GM12878 (cell line): ENCODE results near the gene RASSF4. TPM values are rescaled to one million over a fixed set of nuclear protein-coding genes. Genes with fewer than 3 reads are reported as not detected.

Source experiments
- ATAC-seq: fragments of 200-7000 bp; cut with Tn5 transposase; 3 replicates; pipeline ENCODE4 v1.9.1; 2020; ENCODE audit warnings: mild to moderate bottlenecking, moderate library complexity
- BruUV-seq: library from RNA; stranded (reverse); fragments of 400-500 nt; replicated peaks from 2 replicates; lab custom pipeline; 2021; lab: Mats Ljungman, UMichigan
- CTCF ChIA-PET: fragments of 300-600 bp; sonication (Branson Sonifier 250); formaldehyde crosslinking; extraction: SDS; loops from one replicate; lab custom pipeline; 2021; ENCODE audit warnings: inconsistent platforms; lab: Yijun Ruan, JAX
- POLR2A ChIA-PET: fragments of 350-600 bp; formaldehyde crosslinking; extraction: SDS; loops from one replicate; lab custom pipeline; 2021; ENCODE audit warnings: inconsistent platforms; lab: Charles Lee
- RAD21 ChIA-PET: fragments of 300-600 bp; sonication (Branson Sonifier 250); formaldehyde crosslinking; loops from one replicate; lab custom pipeline; 2023; ENCODE audit warnings: antibody characterized with exemption; ENCODE audit not compliant: unreplicated experiment; lab: Charles Lee
- SMC1A ChIA-PET: fragments of 300-600 bp; sonication (Branson Sonifier 250); formaldehyde crosslinking; loops from one replicate; lab custom pipeline; 2023; ENCODE audit not compliant: unreplicated experiment, uncharacterized antibody; lab: Charles Lee
- DNase-seq: peaks from one replicate; pipeline ENCODE4 v3.0.0-alpha.2; 2011; ENCODE audit warnings: low read depth, low spot score
- FAIRE-seq: peaks from 3 replicates; lab custom pipeline; 2011; peaks lifted over from hg19 to GRCh38; lab: Jason Lieb, UNC
- H2AFZ ChIP-seq: 2 replicates; pipeline ENCODE4 v1.6.0; 2011; ENCODE audit warnings: low read depth, low read length, control low read depth; ENCODE audit not compliant: control insufficient read depth
- H3K27ac ChIP-seq: 2 replicates; pipeline ENCODE4 v1.5.1; 2011; ENCODE audit warnings: control low read depth; ENCODE audit not compliant: control insufficient read depth, insufficient read depth
- H3K27me3 ChIP-seq, 2 experiments: replicated peaks in 1 of 2; 2 replicates each; pipeline versions ENCODE4 v1.6.0 to v1.6.1; 2011; ENCODE audit warnings: low read length in 1 of 2; ENCODE audit not compliant: control insufficient read depth in 2 of 2, insufficient read depth in 2 of 2
- H3K36me3 ChIP-seq, 2 experiments: 2 replicates each; pipeline ENCODE4 v1.5.1; 2011; ENCODE audit warnings: low read length in 1 of 2; ENCODE audit not compliant: control insufficient read depth in 2 of 2, insufficient read depth in 2 of 2
- H3K4me1 ChIP-seq: 2 replicates; pipeline ENCODE4 v1.6.1; 2011; ENCODE audit warnings: mild to moderate bottlenecking, low read length, moderate library complexity, mixed read lengths; ENCODE audit not compliant: control insufficient read depth, insufficient read depth
- H3K4me2 ChIP-seq: 2 replicates; pipeline ENCODE4 v1.6.0; 2011; ENCODE audit warnings: control low read depth; ENCODE audit not compliant: control insufficient read depth, insufficient read depth
- H3K4me3 ChIP-seq: fragments of 200-600 bp; sonication (generic); 2 replicates; pipeline ENCODE4 v1.5.1; 2016
- H3K79me2 ChIP-seq: 2 replicates; pipeline ENCODE4 v1.6.0; 2011; ENCODE audit warnings: low read length; ENCODE audit not compliant: control insufficient read depth, insufficient read depth
- H3K9ac ChIP-seq: 2 replicates; pipeline ENCODE4 v1.8.0; 2011; ENCODE audit warnings: low read length, control low read depth, mixed read lengths; ENCODE audit not compliant: control insufficient read depth, insufficient read depth
- H3K9me3 ChIP-seq: replicated peaks from 3 replicates; pipeline ENCODE4 v1.5.1; 2011; ENCODE audit warnings: mild to moderate bottlenecking, low read length; ENCODE audit not compliant: control insufficient read depth, insufficient read depth
- H4K20me1 ChIP-seq: 2 replicates; pipeline ENCODE4 v1.6.0; 2011; ENCODE audit not compliant: control insufficient read depth, insufficient read depth
- CHD4 ChIP-seq: fragments of 200-600 bp; sonication (generic); IDR thresholded peaks from 2 replicates; pipeline ENCODE4 v1.6.1; 2016; ENCODE audit warnings: mild to moderate bottlenecking
- NR2F1 ChIP-seq: fragments of 450-650 bp; conservative IDR thresholded peaks from 2 replicates; pipeline ENCODE4 v1.6.1; 2017; ENCODE audit warnings: mild to moderate bottlenecking
- POLR2A ChIP-seq: IDR thresholded peaks from 2 replicates; pipeline ENCODE4 v1.6.1; 2011; ENCODE audit warnings: low read depth, mild to moderate bottlenecking, low read length
- RAD51 ChIP-seq: fragments of 450-650 bp; IDR thresholded peaks from 2 replicates; pipeline ENCODE4 v1.6.1; 2016; ENCODE audit warnings: moderate library complexity, mild to moderate bottlenecking, inconsistent platforms
- STAT1 ChIP-seq: fragments of 450-650 bp; conservative IDR thresholded peaks from 2 replicates; pipeline ENCODE4 v1.6.1; 2014; ENCODE audit warnings: antibody characterized with exemption, mild to moderate bottlenecking
- TCF12 ChIP-seq: IDR thresholded peaks from 2 replicates; pipeline ENCODE4 v1.6.1; 2011; ENCODE audit warnings: low read depth, mild to moderate bottlenecking, low read length
- WGBS: methylation state at CpG from one replicate; pipeline ENCODE4 v1.1.6; 2016; ENCODE audit warnings: low lambda C conversion rate; ENCODE audit not compliant: insufficient replicate concordance, insufficient coverage; ENCODE audit errors: missing lambda C conversion rate; 5-methylcytosine and 5-hydroxymethylcytosine counted together
- in situ Hi-C: fragments of 300-500 bp; cut with MboI; formaldehyde crosslinking; loops from 9 replicates; pipeline ENCODE4 v1.14.3; 2018; ENCODE audit warnings: mixed read lengths
- intact Hi-C: fragments of 100-400 bp; cut with micrococcal nuclease; formaldehyde crosslinking; loops from one replicate; pipeline ENCODE4 v1.14.2; 2022; ENCODE audit not compliant: unreplicated experiment
- polyA plus RNA-seq, 11 experiments: library from polyadenylated mRNA; depleted of rRNA in 4 of 11; unstranded in 6 of 11; stranded (reverse) in 5 of 11; fragments of >200 nt; fragmentation: Nextera tagmentation in 4 of 11; fragmentation: Illumina TruSeq in 1 of 11; extraction: Ambion mirVana in 4 of 11; extraction: Trizol in 1 of 11; gene quantifications; 1 replicate in 1 of 11; 2 replicates in 10 of 11; pipeline versions ENCODE4 v1.2.1 to v1.2.3, GENCODE V29; 2011 to 2016; ENCODE audit warnings: inconsistent platforms in 2 of 11, missing spikeins in 2 of 11, low read depth in 1 of 11
- total RNA-seq, 4 experiments: library from RNA; depleted of rRNA in 3 of 4; stranded (reverse); fragments of >200 nt in 3 of 4; fragmentation: Illumina TruSeq in 1 of 4; extraction: Trizol in 1 of 4; gene quantifications; 2 replicates each; pipeline versions ENCODE4 v1.2.1 to v1.2.3, GENCODE V29; 2013 to 2021
- TF ChIP-seq, protein P1 (sequence below): IDR thresholded peaks from 2 replicates; pipeline ENCODE4 v1.6.1; 2011; ENCODE audit warnings: borderline replicate concordance, low read depth, mild to moderate bottlenecking, moderate library complexity, low read length; ENCODE audit not compliant: insufficient read depth, poor library complexity, severe bottlenecking
- TF ChIP-seq, protein P2 (sequence below): fragments of 450-650 bp; IDR thresholded peaks from 2 replicates; pipeline ENCODE4 v1.6.1; 2016; ENCODE audit warnings: mild to moderate bottlenecking
- TF ChIP-seq, protein P3 (sequence below), 3 experiments: IDR thresholded peaks in 2 of 3; conservative IDR thresholded peaks in 1 of 3; 2 replicates each; pipeline ENCODE4 v1.5.1; 2011; ENCODE audit warnings: low read depth in 3 of 3, low read length in 3 of 3, mild to moderate bottlenecking in 3 of 3, control low read depth in 2 of 3, moderate library complexity in 2 of 3, inconsistent platforms in 1 of 3, mixed read lengths in 1 of 3; ENCODE audit not compliant: control insufficient read depth in 2 of 3, insufficient read depth in 1 of 3; ENCODE audit errors: extremely low read depth in 1 of 3
- TF ChIP-seq, protein P4 (sequence below): IDR thresholded peaks from 2 replicates; pipeline ENCODE4 v1.6.1; 2012; ENCODE audit warnings: mild to moderate bottlenecking, low read depth, low read length

Gene RASSF4
- total and polyA plus RNA-seq, 10 of the 15 experiments (the other 5 are each of a cell fraction or from before 2014, with no cell fraction given), result 3.7 to 71.1 (median 16.8) TPM

DNA sequence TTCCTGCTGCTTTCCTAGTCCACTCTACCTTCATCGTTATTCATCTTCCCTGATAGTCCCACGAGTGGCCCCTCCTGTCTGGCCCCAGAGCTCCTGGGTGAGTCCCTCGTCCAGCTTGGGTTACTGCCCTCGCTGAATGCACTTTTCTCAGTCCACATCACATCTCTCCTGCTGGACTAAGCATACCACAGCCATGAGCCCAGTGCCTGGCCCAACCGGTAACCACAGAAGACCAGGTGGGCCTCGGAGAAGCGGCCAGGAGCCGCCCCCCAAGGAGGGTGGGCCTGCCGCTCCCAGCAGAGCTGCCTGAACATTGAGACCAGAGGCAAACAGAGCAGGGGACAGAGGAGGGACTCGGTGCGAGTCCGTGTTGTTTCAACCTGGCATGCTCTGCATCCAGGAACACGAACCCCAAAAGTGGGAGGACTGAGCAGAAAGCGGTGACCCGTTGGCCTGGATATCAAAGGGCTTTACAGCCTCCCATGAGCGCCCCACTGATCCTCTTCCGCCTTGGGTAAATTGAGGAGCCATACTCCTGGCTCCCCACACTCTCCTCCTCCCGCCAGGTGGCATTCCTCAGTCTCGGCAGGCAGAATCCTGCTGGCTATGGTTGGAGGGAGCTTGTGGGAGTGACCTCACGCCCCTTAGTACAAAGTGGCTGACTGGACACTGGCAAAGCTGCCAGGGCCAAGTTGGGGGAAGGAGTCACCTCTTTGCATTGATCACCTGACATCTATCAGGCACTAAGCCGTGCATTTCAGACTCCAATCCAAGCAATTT, 35.2 kb upstream of the RASSF4 start (continued):
- TF ChIP-seq, protein P1, sequence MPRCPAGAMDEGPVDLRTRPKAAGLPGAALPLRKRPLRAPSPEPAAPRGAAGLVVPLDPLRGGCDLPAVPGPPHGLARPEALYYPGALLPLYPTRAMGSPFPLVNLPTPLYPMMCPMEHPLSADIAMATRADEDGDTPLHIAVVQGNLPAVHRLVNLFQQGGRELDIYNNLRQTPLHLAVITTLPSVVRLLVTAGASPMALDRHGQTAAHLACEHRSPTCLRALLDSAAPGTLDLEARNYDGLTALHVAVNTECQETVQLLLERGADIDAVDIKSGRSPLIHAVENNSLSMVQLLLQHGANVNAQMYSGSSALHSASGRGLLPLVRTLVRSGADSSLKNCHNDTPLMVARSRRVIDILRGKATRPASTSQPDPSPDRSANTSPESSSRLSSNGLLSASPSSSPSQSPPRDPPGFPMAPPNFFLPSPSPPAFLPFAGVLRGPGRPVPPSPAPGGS, result no peak
- TF ChIP-seq TCF12 (no peak), NR2F1 (no peak), POLR2A (no peak)
- TF ChIP-seq, protein P2, sequence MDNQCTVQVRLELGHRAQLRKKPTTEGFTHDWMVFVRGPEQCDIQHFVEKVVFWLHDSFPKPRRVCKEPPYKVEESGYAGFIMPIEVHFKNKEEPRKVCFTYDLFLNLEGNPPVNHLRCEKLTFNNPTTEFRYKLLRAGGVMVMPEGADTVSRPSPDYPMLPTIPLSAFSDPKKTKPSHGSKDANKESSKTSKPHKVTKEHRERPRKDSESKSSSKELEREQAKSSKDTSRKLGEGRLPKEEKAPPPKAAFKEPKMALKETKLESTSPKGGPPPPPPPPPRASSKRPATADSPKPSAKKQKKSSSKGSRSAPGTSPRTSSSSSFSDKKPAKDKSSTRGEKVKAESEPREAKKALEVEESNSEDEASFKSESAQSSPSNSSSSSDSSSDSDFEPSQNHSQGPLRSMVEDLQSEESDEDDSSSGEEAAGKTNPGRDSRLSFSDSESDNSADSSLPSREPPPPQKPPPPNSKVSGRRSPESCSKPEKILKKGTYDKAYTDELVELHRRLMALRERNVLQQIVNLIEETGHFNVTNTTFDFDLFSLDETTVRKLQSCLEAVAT, result no peak

DNA sequence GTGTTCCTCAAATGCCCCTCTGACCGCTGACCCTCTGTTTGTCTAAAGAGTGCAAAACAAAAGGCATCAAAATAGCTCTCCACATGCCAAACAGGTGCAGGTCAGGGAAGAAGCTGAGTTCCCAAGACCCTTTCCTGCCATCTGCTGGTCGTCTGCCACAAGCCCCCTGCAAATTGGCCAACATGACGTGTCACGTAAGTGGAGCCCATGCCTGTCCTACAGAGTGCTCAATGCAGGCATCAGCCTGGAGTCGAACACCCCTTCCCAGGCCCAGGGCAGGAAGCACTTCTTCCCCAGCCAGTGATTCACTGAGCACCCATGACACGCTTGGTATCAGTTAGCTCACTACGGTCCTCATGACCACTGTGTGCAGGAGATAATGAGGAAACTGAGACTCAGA, 34.4 kb upstream of the RASSF4 start:
- ChIA-PET CTCF (interaction anchor here (0.6 to 1.3 kb wide), 6 partner anchors 9 to 358 kb away, joined by 3 to 4 read pairs (median 3); partner anchors contain the start of gene TMEM72), SMC1A (interaction anchor here (0.8 to 1.0 kb wide), 4 partner anchors 15 to 75 kb away, joined by 3 to 5 read pairs (median 4); partner anchors contain the start of gene TMEM72), POLR2A (interaction anchor here (0.6 kb wide), 1 partner anchor 21 kb away, joined by 3 read pairs; no protein-coding TSS in a partner anchor), RAD21 (interaction anchor here (1.2 to 1.5 kb wide), 5 partner anchors 44 to 64 kb away, joined by 3 to 5 read pairs (median 5); no protein-coding TSS in a partner anchor)
- FAIRE-seq, result no peak
- no peak overlapping the region for H3K27ac ChIP-seq
- BruUV-seq, result no TSS peak
- ATAC-seq, result peak; percentile 41
- no peak for DNase-seq
- no peaks in the 10 kb centered on the region for H3K9me3 ChIP-seq
- H4K20me1 ChIP-seq, result no peaks in the 10 kb centered on the region
- no peak overlapping the region for H3K4me2 ChIP-seq
- H3K9ac ChIP-seq, result no peak overlapping the region
- no peaks in the 10 kb centered on the region for H3K4me1 ChIP-seq
- whole genome bisulfite sequencing, result 32% methylated on average over 7 of the region's 7 CpGs
- intact Hi-C loops (no loop called here), in situ Hi-C loops (no loop called here)
- H2AFZ ChIP-seq, result no peak overlapping the region
- no peak overlapping the region for H3K4me3 ChIP-seq
- no peaks in the 10 kb centered on the region for H3K79me2 ChIP-seq
- H3K36me3 ChIP-seq, result no peaks in the 10 kb centered on the region; a peak in 1 of 4 replicates
- peaks cover 0 to 1% of the 10 kb centered on the region in 2 experiments; a peak in 1 of 4 replicates for H3K27me3 ChIP-seq
- no peak for TF ChIP-seq STAT1
- TF ChIP-seq, protein P3, sequence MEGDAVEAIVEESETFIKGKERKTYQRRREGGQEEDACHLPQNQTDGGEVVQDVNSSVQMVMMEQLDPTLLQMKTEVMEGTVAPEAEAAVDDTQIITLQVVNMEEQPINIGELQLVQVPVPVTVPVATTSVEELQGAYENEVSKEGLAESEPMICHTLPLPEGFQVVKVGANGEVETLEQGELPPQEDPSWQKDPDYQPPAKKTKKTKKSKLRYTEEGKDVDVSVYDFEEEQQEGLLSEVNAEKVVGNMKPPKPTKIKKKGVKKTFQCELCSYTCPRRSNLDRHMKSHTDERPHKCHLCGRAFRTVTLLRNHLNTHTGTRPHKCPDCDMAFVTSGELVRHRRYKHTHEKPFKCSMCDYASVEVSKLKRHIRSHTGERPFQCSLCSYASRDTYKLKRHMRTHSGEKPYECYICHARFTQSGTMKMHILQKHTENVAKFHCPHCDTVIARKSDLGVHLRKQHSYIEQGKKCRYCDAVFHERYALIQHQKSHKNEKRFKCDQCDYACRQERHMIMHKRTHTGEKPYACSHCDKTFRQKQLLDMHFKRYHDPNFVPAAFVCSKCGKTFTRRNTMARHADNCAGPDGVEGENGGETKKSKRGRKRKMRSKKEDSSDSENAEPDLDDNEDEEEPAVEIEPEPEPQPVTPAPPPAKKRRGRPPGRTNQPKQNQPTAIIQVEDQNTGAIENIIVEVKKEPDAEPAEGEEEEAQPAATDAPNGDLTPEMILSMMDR (IDR thresholded peaks at IDR 0.05 in 2 of 3, conservative IDR thresholded peaks at IDR 0.05 in 1 of 3; ENCODE audit: control insufficient read depth in 2 of 3, extremely low read depth in 1 of 3, insufficient read depth in 1 of 3, low read depth in 3 of 3, low read length in 3 of 3), result peak in 1 of 3 experiments; percentile 44; a peak in 2 of 6 replicates
- TF ChIP-seq, protein P4, sequence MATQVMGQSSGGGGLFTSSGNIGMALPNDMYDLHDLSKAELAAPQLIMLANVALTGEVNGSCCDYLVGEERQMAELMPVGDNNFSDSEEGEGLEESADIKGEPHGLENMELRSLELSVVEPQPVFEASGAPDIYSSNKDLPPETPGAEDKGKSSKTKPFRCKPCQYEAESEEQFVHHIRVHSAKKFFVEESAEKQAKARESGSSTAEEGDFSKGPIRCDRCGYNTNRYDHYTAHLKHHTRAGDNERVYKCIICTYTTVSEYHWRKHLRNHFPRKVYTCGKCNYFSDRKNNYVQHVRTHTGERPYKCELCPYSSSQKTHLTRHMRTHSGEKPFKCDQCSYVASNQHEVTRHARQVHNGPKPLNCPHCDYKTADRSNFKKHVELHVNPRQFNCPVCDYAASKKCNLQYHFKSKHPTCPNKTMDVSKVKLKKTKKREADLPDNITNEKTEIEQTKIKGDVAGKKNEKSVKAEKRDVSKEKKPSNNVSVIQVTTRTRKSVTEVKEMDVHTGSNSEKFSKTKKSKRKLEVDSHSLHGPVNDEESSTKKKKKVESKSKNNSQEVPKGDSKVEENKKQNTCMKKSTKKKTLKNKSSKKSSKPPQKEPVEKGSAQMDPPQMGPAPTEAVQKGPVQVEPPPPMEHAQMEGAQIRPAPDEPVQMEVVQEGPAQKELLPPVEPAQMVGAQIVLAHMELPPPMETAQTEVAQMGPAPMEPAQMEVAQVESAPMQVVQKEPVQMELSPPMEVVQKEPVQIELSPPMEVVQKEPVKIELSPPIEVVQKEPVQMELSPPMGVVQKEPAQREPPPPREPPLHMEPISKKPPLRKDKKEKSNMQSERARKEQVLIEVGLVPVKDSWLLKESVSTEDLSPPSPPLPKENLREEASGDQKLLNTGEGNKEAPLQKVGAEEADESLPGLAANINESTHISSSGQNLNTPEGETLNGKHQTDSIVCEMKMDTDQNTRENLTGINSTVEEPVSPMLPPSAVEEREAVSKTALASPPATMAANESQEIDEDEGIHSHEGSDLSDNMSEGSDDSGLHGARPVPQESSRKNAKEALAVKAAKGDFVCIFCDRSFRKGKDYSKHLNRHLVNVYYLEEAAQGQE, result no peak
- TF ChIP-seq, protein P2, result no peak
- TF ChIP-seq RAD51, result no peak
- no peak for TF ChIP-seq CHD4
